CD14-positive monocyte (primary cell): ENCODE measurements around the gene FOXG1. TPM values are rescaled to one million over a fixed set of nuclear protein-coding genes. Genes with fewer than 3 reads are reported as not detected.
A peak's percentile ranks its signal among the peaks of the same experiment; 100 is the strongest.

ENCODE experiments used
- DNase-seq, 3 donors: peaks; one replicate each; pipeline ENCODE4 v3.0.0-alpha.2; 2011 to 2022
- H2AFZ ChIP-seq: 2 replicates; pipeline ENCODE4 v1.6.0; 2012; ENCODE audit warnings: mild to moderate bottlenecking, low read depth, low read length, inconsistent platforms; ENCODE audit not compliant: insufficient read depth, poor library complexity, severe bottlenecking
- H3K27ac ChIP-seq, 2 donors: 1 replicate in 1 of 2; 2 replicates in 1 of 2; pipeline ENCODE4 v1.5.1; 2012 to 2013; ENCODE audit warnings: low read length in 2 of 2, control low read depth in 1 of 2, inconsistent platforms in 1 of 2, low read depth in 1 of 2, mild to moderate bottlenecking in 1 of 2
- H3K27me3 ChIP-seq, 2 donors: one replicate each; pipeline versions ENCODE4 v1.6.0 to v1.6.1; 2011 to 2013; ENCODE audit warnings: low read length in 2 of 2; ENCODE audit not compliant: control insufficient read depth in 2 of 2, insufficient read depth in 2 of 2
- H3K36me3 ChIP-seq, 2 donors: replicated peaks in 1 of 2; 1 replicate in 1 of 2; 2 replicates in 1 of 2; pipeline versions ENCODE4 v1.5.1 to v1.6.1; 2012 to 2013; ENCODE audit warnings: low read length in 2 of 2, control low read depth in 1 of 2, inconsistent platforms in 1 of 2, mild to moderate bottlenecking in 1 of 2; ENCODE audit not compliant: insufficient read depth in 2 of 2, control insufficient read depth in 1 of 2
- H3K4me1 ChIP-seq, 2 donors: 1 replicate in 1 of 2; 2 replicates in 1 of 2; pipeline versions ENCODE4 v1.5.1 to v1.6.1; 2012 to 2013; ENCODE audit warnings: low read length in 2 of 2, control low read depth in 1 of 2, inconsistent platforms in 1 of 2, mild to moderate bottlenecking in 1 of 2, moderate library complexity in 1 of 2; ENCODE audit not compliant: insufficient read depth in 2 of 2, control insufficient read depth in 1 of 2
- H3K4me2 ChIP-seq: replicated peaks from 2 replicates; pipeline ENCODE3; 2012; ENCODE audit warnings: low read length, moderate library complexity, mild to moderate bottlenecking; ENCODE audit not compliant: poor library complexity, severe bottlenecking; ENCODE audit errors: extremely low read depth
- H3K4me3 ChIP-seq, 3 experiments: fragments of 200-600 bp in 1 of 3; sonication (generic) in 1 of 3; replicated peaks in 1 of 3; 1 replicate in 2 of 3; 2 replicates in 1 of 3; pipeline ENCODE4 v1.5.1; 2011 to 2013; ENCODE audit warnings: low read length in 3 of 3, mild to moderate bottlenecking in 3 of 3, control low read depth in 2 of 3, low read depth in 2 of 3, inconsistent platforms in 1 of 3, moderate library complexity in 1 of 3
- H3K79me2 ChIP-seq: 2 replicates; pipeline ENCODE4 v1.6.0; 2012; ENCODE audit warnings: mild to moderate bottlenecking, control low read depth, inconsistent platforms, low read length, moderate library complexity; ENCODE audit not compliant: insufficient read depth
- H3K9ac ChIP-seq: 2 replicates; pipeline ENCODE4 v1.6.0; 2017; ENCODE audit warnings: low read length, mild to moderate bottlenecking; ENCODE audit not compliant: insufficient read depth, poor library complexity, severe bottlenecking
- H3K9me3 ChIP-seq, 2 donors: replicated peaks in 1 of 2; 1 replicate in 1 of 2; 2 replicates in 1 of 2; pipeline versions ENCODE4 v1.5.1 to v1.6.1; 2012 to 2013; ENCODE audit warnings: low read length in 2 of 2, control low read depth in 1 of 2; ENCODE audit not compliant: control insufficient read depth in 1 of 2, insufficient read depth in 1 of 2
- H4K20me1 ChIP-seq: 2 replicates; pipeline ENCODE4 v1.6.0; 2012; ENCODE audit warnings: mild to moderate bottlenecking, low read length, control low read depth, moderate library complexity; ENCODE audit not compliant: insufficient read depth
- H3K27ac Mint-ChIP-seq, 7 donors: one replicate each; pipeline ENCODE4 v1.8.0; 2020; ENCODE audit warnings: mild to moderate bottlenecking in 7 of 7, mixed read lengths in 7 of 7, moderate library complexity in 6 of 7, inconsistent platforms in 2 of 7
- H3K27me3 Mint-ChIP-seq, 3 donors: one replicate each; pipeline ENCODE4 v1.8.0; 2021 to 2022; ENCODE audit warnings: low read depth in 3 of 3, mild to moderate bottlenecking in 3 of 3, mixed read lengths in 3 of 3, moderate library complexity in 3 of 3, inconsistent platforms in 1 of 3
- H3K36me3 Mint-ChIP-seq, 2 donors: one replicate each; pipeline ENCODE4 v1.8.0; 2020; ENCODE audit warnings: mixed read lengths in 2 of 2, inconsistent platforms in 1 of 2, mild to moderate bottlenecking in 1 of 2
- H3K4me1 Mint-ChIP-seq: one replicate; pipeline ENCODE4 v1.8.0; 2020; ENCODE audit warnings: mild to moderate bottlenecking, mixed read lengths
- H3K4me3 Mint-ChIP-seq, 2 donors: one replicate each; pipeline ENCODE4 v1.8.0; 2020; ENCODE audit warnings: mild to moderate bottlenecking in 2 of 2, mixed read lengths in 2 of 2, moderate library complexity in 1 of 2
- H3K9me3 Mint-ChIP-seq, 7 donors: one replicate each; pipeline ENCODE4 v1.8.0; 2020 to 2022; ENCODE audit warnings: mixed read lengths in 7 of 7, mild to moderate bottlenecking in 6 of 7, moderate library complexity in 6 of 7, inconsistent platforms in 2 of 7
- CTCF ChIP-seq: fragments of 200-600 bp; IDR thresholded peaks from one replicate; pipeline ENCODE4 v1.8.0; 2022; ENCODE audit warnings: antibody characterized with exemption, mild to moderate bottlenecking
- WGBS: methylation state at CpG from one replicate; pipeline ENCODE4 v1.1.5; 2013; ENCODE audit warnings: missing lambda C conversion rate; ENCODE audit not compliant: insufficient coverage; 5-methylcytosine and 5-hydroxymethylcytosine counted together
- intact Hi-C, 2 donors: fragments of 100-400 bp; cut with micrococcal nuclease; formaldehyde crosslinking; loops; one replicate each; pipeline versions ENCODE4 v1.15.0 to v1.15.1; 2023
- polyA plus RNA-seq, 3 donors: library from polyadenylated mRNA; depleted of rRNA in 1 of 3; unstranded in 2 of 3; stranded (reverse) in 1 of 3; fragments of 300-500 nt in 2 of 3; fragments of >200 nt in 1 of 3; fragmentation: Illumina TruSeq in 2 of 3; gene quantifications; 1 replicate in 2 of 3; 2 replicates in 1 of 3; pipeline ENCODE4 v1.2.3, GENCODE V29; 2012 to 2021

FOXG1 gene
- polyA plus RNA-seq, 3 donors: not detected

GRCh38 chr14:28746247-28746646 lies 20.3 kb upstream of the FOXG1 start:
- H3K9me3 ChIP-seq: no peaks in the 10 kb centered on the region
- H3K27me3 ChIP-seq: no peaks in the 10 kb centered on the region
- Mint-ChIP-seq H3K4me1 (no peaks in the 10 kb centered on the region), H3K36me3 (no peaks in the 10 kb centered on the region), H3K4me3 (no peak overlapping the region), H3K9me3 (no peaks in the 10 kb centered on the region), H3K27me3 (peaks cover 0 to 5% (median 4%) of the 10 kb centered on the region in 3 donors), H3K27ac (no peak overlapping the region)
- WGBS: 83% methylated on average over 1 of the region's 1 CpG
- H2AFZ ChIP-seq: no peak overlapping the region
- no peak overlapping the region for H3K4me3 ChIP-seq
- H3K27ac ChIP-seq: no peak overlapping the region
- DNase-seq: no peak
- no peaks in the 10 kb centered on the region for H4K20me1 ChIP-seq
- H3K79me2 ChIP-seq: no peaks in the 10 kb centered on the region
- no peaks in the 10 kb centered on the region for H3K4me1 ChIP-seq
- no peak overlapping the region for H3K9ac ChIP-seq
- intact Hi-C loops: no loop called here
- H3K4me2 ChIP-seq: no peak overlapping the region
- TF ChIP-seq CTCF: no peak
- no peaks in the 10 kb centered on the region for H3K36me3 ChIP-seq

GRCh38 chr14:28751467-28752058 lies 15.0 kb upstream of the FOXG1 start:
- intact Hi-C loops: no loop called here
- H3K27ac Mint-ChIP-seq: no peak overlapping the region

More at GRCh38 chr14:28751467-28752058, 15.0 kb upstream of the FOXG1 start:
- WGBS: 4% methylated on average over 3 of the region's 5 CpGs
- no peak overlapping the region for H3K9ac ChIP-seq
- H3K4me2 ChIP-seq: no peak overlapping the region
- no peaks in the 10 kb centered on the region for H3K4me1 ChIP-seq
- peaks cover 0 to 5% (median 0%) of the 10 kb centered on the region in 7 donors for H3K9me3 Mint-ChIP-seq
- H3K4me3 Mint-ChIP-seq: no peak overlapping the region
- H3K27me3 ChIP-seq: peaks cover 25 to 34% of the 10 kb centered on the region in 2 donors
- H3K27me3 Mint-ChIP-seq: peaks cover 31 to 37% (median 32%) of the 10 kb centered on the region in 3 donors
- no peak overlapping the region for H3K4me3 ChIP-seq
- no peaks in the 10 kb centered on the region for H3K79me2 ChIP-seq
- no peaks in the 10 kb centered on the region for H3K4me1 Mint-ChIP-seq
- no peaks in the 10 kb centered on the region for H3K36me3 Mint-ChIP-seq
- no peak overlapping the region for H2AFZ ChIP-seq
- peaks cover 0 to 11% of the 10 kb centered on the region in 2 donors for H3K9me3 ChIP-seq
- no peak for DNase-seq
- peak; percentile 9 for TF ChIP-seq CTCF
- H3K27ac ChIP-seq: no peak overlapping the region
- no peaks in the 10 kb centered on the region for H3K36me3 ChIP-seq
- no peaks in the 10 kb centered on the region for H4K20me1 ChIP-seq
